ENCODE results near the gene FOXL3.
"Not testable (repeated sequence)": the region's sequence is repeated elsewhere in the genome, so short reads cannot be mapped to it uniquely, and the experiment has no call there.

Gene FOXL3

GRCh38 chr7:335358-336148 lies 45.6 kb downstream of the FOXL3 start:
- no peak for DNase-seq (ENCODE audit: low read depth in 2 of 2, low spot score in 1 of 2)

GRCh38 chr7:336149-336533 lies 46.2 kb downstream of the FOXL3 start:
- not testable (repeated sequence) for DNase-seq (ENCODE audit: low read depth in 2 of 2, low spot score in 1 of 2)

- DNase-seq (ENCODE audit: low read depth in 2 of 2, low spot score in 1 of 2) = no peak
Observed at GRCh38 chr7:336810-337566, 47.0 kb downstream of the FOXL3 start.

- no peak for DNase-seq (ENCODE audit: low read depth in 2 of 2, low spot score in 1 of 2)
Observed at GRCh38 chr7:337567-337951, 47.6 kb downstream of the FOXL3 start.

- DNase-seq (ENCODE audit: low read depth in 2 of 2, low spot score in 1 of 2) = no peak
Observed at GRCh38 chr7:338295-339061, 48.5 kb downstream of the FOXL3 start.

GRCh38 chr7:339062-339342 lies 49.0 kb downstream of the FOXL3 start:
- DNase-seq (ENCODE audit: low read depth in 2 of 2, low spot score in 1 of 2) = no peak

GRCh38 chr7:339696-340095 lies 49.7 kb downstream of the FOXL3 start:
- DNase-seq (ENCODE audit: low read depth in 2 of 2, low spot score in 1 of 2) = no peak

GRCh38 chr7:340200-340937 lies 50.4 kb downstream of the FOXL3 start:
- no peak for DNase-seq (ENCODE audit: low read depth in 2 of 2, low spot score in 1 of 2)

Measured in stimulated activated CD8-positive, alpha-beta memory T cell treated with anti-CD3 and anti-CD28 coated beads, Interleukin-4, amount 100 ng/mL, for 1 hour (primary cell).